ENCODE results near the gene PLPP4. TPM values are rescaled to one million over a fixed set of nuclear protein-coding genes. Genes with fewer than 3 reads are reported as not detected.
"Not testable (repeated sequence)": the region's sequence is repeated elsewhere in the genome, so short reads cannot be mapped to it uniquely, and the experiment has no call there.

The PLPP4 gene
- total RNA-seq, 2 donors from 2014 or later: not detected

GRCh38 chr10:120483651-120484301, 26.7 kb downstream of the PLPP4 start:
- H3K36me3 Mint-ChIP-seq: peaks cover 9% of the 10 kb centered on the region
- peaks cover 7% of the 10 kb centered on the region for H3K9me3 Mint-ChIP-seq
- H3K4me1 Mint-ChIP-seq (ENCODE audit: low read depth in 2 of 2): no peaks in the 10 kb centered on the region
- peaks cover 15 to 22% of the 10 kb centered on the region in 2 donors for H3K27me3 Mint-ChIP-seq
- no peak overlapping the region for H3K4me3 Mint-ChIP-seq
- H3K27ac Mint-ChIP-seq: no peak overlapping the region
- DNase-seq (ENCODE audit: low spot score) (no peak), ATAC-seq (no peak)

DNA sequence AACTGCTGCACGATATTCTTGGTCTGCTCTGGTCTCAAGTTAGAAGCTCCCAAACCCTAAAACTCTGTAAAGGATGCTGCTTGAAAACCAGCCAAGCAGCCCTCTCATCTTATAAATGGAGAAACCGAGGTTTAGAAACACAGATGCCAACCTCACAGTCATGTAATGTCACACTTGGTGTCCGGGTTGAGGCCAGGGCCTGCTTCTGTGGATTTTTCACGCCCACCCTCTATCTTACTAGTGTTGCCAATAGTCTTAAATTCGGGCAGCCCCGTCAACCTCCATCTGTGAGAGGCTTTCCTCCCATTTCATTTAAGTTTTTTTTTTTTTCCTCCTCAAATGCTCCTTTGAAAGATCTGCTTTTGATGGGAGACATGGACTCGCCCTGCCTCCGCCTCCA, 28.9 kb downstream of the PLPP4 start:
- DNase-seq (ENCODE audit: low spot score): no peak
- no peak for ATAC-seq
- Mint-ChIP-seq H3K36me3 (peaks cover 9% of the 10 kb centered on the region), H3K9me3 (peaks cover 7% of the 10 kb centered on the region), H3K4me3 (no peak overlapping the region), H3K4me1 (ENCODE audit: low read depth in 2 of 2) (no peaks in the 10 kb centered on the region), H3K27ac (no peak overlapping the region), H3K27me3 (peaks cover 8 to 17% of the 10 kb centered on the region in 2 donors)

DNA sequence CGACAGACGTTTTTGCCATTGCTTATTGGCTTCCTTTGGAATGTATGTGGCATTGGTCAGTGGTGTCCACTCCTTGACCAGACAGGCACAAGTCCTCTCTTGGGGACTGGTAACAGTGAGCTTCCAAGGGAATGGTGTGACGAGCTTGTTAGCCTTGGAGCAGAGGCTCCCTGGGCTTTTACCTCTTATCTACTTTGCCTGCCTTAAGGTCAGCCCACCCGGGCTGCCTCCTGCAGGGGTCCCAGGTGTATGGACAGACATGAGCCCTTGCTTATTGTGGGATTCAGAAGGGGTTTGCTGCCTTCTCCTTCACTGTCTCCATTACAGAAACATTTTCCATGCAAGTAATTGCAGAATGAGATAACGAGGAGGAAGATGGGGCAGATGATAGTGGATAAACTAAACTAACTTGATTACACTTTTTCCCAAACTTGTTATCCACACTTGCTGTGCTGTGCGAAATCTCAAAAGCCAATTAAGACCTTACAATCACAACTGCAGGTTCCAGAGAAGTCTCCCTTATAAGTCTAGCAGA, 29.7 kb downstream of the PLPP4 start:
- DNase-seq (ENCODE audit: low spot score): no peak
- peaks cover 7% of the 10 kb centered on the region for H3K36me3 Mint-ChIP-seq
- ATAC-seq: no peak

DNA sequence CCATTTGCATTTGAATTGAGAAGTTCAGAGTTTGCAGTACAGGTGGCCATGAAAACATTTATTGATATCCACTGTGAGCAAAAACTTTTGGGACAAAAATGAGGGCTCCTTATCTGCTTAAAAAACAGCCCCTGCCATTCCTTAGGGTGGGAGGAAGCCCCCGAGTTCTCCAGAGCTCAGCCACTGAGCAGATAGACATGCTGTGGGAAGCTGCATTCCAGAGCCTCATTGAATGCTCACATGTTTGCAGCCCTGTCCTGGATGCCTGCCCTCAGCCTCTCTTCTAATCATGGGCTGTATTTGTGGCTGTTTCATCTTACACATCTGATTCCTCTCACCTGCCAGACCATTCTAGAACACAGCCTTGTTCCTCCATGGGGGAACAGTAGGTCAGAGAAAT, 33.3 kb downstream of the PLPP4 start:
- Mint-ChIP-seq H3K36me3 (no peaks in the 10 kb centered on the region), H3K27me3 (peaks cover 15 to 17% of the 10 kb centered on the region in 2 donors), H3K9me3 (no peaks in the 10 kb centered on the region), H3K27ac (no peak overlapping the region), H3K4me1 (ENCODE audit: low read depth in 2 of 2) (no peaks in the 10 kb centered on the region), H3K4me3 (no peak overlapping the region)
- DNase-seq (ENCODE audit: low spot score) (no peak), ATAC-seq (no peak)

More for the DNA sequence above, 29.7 kb downstream of the PLPP4 start:
- H3K4me1 Mint-ChIP-seq (ENCODE audit: low read depth in 2 of 2): no peaks in the 10 kb centered on the region
- no peak overlapping the region for H3K4me3 Mint-ChIP-seq
- H3K27me3 Mint-ChIP-seq: peaks cover 15 to 22% of the 10 kb centered on the region in 2 donors
- no peak overlapping the region for H3K27ac Mint-ChIP-seq
- peaks cover 7% of the 10 kb centered on the region for H3K9me3 Mint-ChIP-seq

DNA sequence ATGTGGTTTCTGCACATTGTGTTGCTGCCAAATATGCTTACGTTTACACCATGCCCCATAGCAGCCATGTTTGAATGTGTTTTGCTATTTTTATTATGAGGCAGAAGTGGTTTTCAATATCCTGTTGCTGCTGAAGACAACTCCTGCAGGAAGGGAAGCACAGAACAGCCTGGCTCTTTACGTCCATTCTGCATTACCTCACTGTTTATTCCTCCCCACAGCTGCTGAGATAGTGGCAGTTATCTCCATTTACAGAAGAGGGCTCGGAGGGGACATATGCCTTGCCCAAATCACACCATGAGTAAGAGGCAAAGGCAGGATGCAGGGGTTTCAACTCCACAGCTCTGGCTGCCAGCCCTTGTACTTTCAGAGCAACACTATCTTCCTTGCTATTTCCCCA, 35.3 kb downstream of the PLPP4 start:
- DNase-seq (ENCODE audit: low spot score) (no peak), ATAC-seq (no peak)
- H3K36me3 Mint-ChIP-seq: no peaks in the 10 kb centered on the region
- no peaks in the 10 kb centered on the region for H3K9me3 Mint-ChIP-seq
- no peak overlapping the region for H3K4me3 Mint-ChIP-seq
- H3K27me3 Mint-ChIP-seq: peaks cover 13 to 18% of the 10 kb centered on the region in 2 donors
- H3K27ac Mint-ChIP-seq: no peak overlapping the region
- no peaks in the 10 kb centered on the region for H3K4me1 Mint-ChIP-seq (ENCODE audit: low read depth in 2 of 2)

GRCh38 chr10:120493411-120494312, 36.6 kb downstream of the PLPP4 start:
- H3K27me3 Mint-ChIP-seq: peaks cover 7 to 10% of the 10 kb centered on the region in 2 donors
- H3K9me3 Mint-ChIP-seq: no peaks in the 10 kb centered on the region
- no peak for ATAC-seq
- no peak overlapping the region for H3K27ac Mint-ChIP-seq
- DNase-seq (ENCODE audit: low spot score): no peak
- no peaks in the 10 kb centered on the region for H3K4me1 Mint-ChIP-seq (ENCODE audit: low read depth in 2 of 2)
- no peaks in the 10 kb centered on the region for H3K36me3 Mint-ChIP-seq
- H3K4me3 Mint-ChIP-seq: no peak overlapping the region

DNA sequence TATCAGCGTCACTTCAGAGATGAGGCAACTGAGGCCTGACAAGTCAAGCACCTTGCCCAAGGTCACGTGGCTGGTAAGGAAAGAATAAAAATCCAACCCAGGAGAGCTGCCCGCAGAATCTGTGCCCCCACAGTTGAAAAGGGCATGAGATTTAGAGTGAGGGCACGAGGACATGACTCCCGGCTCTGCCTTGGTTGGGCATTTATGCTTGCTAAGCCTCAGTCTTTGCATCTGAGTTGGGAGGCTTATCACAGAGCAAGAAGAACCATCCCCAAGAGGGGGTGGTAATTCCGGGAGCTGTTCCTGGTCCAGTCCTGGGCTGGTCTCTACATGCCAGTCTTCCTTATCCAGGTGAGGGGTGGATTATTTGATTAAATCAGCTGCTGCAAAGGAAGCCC, 37.3 kb downstream of the PLPP4 start:
- ATAC-seq (no peak), DNase-seq (ENCODE audit: low spot score) (no peak)
- Mint-ChIP-seq H3K36me3 (no peaks in the 10 kb centered on the region), H3K4me1 (ENCODE audit: low read depth in 2 of 2) (no peaks in the 10 kb centered on the region), H3K9me3 (no peaks in the 10 kb centered on the region), H3K27ac (no peak overlapping the region), H3K4me3 (no peak overlapping the region), H3K27me3 (peaks cover 7 to 10% of the 10 kb centered on the region in 2 donors)

DNA sequence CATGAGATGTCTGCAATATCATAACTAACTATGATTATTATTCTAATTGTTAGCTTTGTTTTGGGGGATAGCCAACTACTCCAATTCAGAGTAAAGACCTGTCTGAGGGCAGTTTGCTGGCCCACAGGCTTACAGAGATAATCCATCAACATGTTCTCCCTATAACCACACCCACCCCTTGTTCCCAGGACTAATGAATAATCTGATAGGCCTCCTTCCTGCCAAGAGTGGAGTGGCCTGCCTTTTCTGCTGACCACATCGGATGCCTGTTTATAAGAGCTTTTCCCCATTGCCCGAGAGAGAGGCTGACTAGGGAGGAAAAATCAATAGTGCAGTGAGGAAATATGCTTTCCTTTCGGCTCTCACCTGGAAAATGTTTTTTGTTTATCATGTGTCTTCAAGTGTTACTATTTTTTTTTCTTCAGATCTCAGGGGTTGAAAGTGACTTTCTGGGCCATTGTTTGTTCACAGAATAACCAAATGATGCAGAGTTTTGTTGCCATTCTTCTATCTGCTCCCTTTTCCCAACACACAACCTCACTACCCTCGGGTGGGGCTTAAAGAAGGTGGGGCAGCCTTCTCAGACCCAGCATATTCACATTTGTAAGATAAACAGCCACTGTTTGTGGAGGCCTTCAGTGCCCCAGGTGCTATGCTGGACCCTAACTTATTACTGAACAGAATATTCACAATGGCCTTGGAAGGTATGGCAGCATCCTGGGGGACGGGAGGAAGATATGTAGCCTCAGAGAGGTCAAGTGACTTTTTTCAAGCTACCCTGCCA, 38.4 kb downstream of the PLPP4 start:
- no peaks in the 10 kb centered on the region for H3K9me3 Mint-ChIP-seq
- DNase-seq (ENCODE audit: low spot score): no peak
- H3K27me3 Mint-ChIP-seq: peaks cover 14 to 15% of the 10 kb centered on the region in 2 donors
- no peaks in the 10 kb centered on the region for H3K36me3 Mint-ChIP-seq
- H3K27ac Mint-ChIP-seq: no peak overlapping the region
- ATAC-seq: no peak
- H3K4me3 Mint-ChIP-seq: no peak overlapping the region
- no peaks in the 10 kb centered on the region for H3K4me1 Mint-ChIP-seq (ENCODE audit: low read depth in 2 of 2)

GRCh38 chr10:120499883-120500282, 42.9 kb downstream of the PLPP4 start:
- H3K27me3 Mint-ChIP-seq: peaks cover 23 to 29% of the 10 kb centered on the region in 2 donors
- DNase-seq (ENCODE audit: low spot score): no peak
- H3K9me3 Mint-ChIP-seq: no peaks in the 10 kb centered on the region
- no peaks in the 10 kb centered on the region for H3K4me1 Mint-ChIP-seq (ENCODE audit: low read depth in 2 of 2)
- H3K27ac Mint-ChIP-seq: no peak overlapping the region
- no peak for ATAC-seq
- H3K36me3 Mint-ChIP-seq: no peaks in the 10 kb centered on the region
- no peak overlapping the region for H3K4me3 Mint-ChIP-seq

GRCh38 chr10:120503689-120504088, 46.7 kb downstream of the PLPP4 start:
- no peaks in the 10 kb centered on the region for H3K36me3 Mint-ChIP-seq
- peaks cover 0 to 4% of the 10 kb centered on the region in 2 donors for H3K4me1 Mint-ChIP-seq (ENCODE audit: low read depth in 2 of 2)
- ATAC-seq (no peak), DNase-seq (ENCODE audit: low spot score) (no peak)
- no peak overlapping the region for H3K4me3 Mint-ChIP-seq
- no peak overlapping the region for H3K27ac Mint-ChIP-seq
- peaks cover 25 to 32% of the 10 kb centered on the region in 2 donors for H3K27me3 Mint-ChIP-seq
- no peaks in the 10 kb centered on the region for H3K9me3 Mint-ChIP-seq

DNA sequence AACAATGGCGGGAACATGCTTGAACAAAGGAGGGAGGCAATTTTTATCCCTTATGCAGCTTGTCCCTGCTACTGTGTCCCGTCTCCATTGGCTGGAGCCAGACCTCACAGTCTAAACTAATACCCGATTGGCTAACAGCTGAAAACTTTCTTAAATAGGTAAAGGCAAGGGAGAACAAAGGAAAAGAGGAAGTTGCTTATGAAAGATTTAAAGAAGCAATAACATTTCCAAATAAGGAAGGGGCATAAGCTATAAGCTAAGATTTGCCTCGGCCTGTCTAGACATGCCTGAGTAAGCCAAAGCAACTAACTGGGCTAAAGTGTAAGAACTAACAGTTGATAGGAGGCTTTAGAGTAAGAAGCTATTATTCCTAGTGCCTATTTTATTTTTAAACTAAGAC, 47.2 kb downstream of the PLPP4 start:
- H3K36me3 Mint-ChIP-seq; H3K9me3 Mint-ChIP-seq; DNase-seq (ENCODE audit: low spot score); H3K4me3 Mint-ChIP-seq; H3K4me1 Mint-ChIP-seq (ENCODE audit: low read depth in 2 of 2); H3K27ac Mint-ChIP-seq; ATAC-seq: not testable (repeated sequence)
- H3K27me3 Mint-ChIP-seq: peaks cover 25 to 32% of the 10 kb centered on the region in 2 donors

- H3K27ac Mint-ChIP-seq: no peak overlapping the region
- H3K9me3 Mint-ChIP-seq: no peaks in the 10 kb centered on the region
- no peaks in the 10 kb centered on the region for H3K36me3 Mint-ChIP-seq
- peaks cover 0 to 4% of the 10 kb centered on the region in 2 donors for H3K4me1 Mint-ChIP-seq (ENCODE audit: low read depth in 2 of 2)
- no peak overlapping the region for H3K4me3 Mint-ChIP-seq
- DNase-seq (ENCODE audit: low spot score) (no peak), ATAC-seq (no peak)
- H3K27me3 Mint-ChIP-seq: peaks cover 21 to 27% of the 10 kb centered on the region in 2 donors
Observed at GRCh38 chr10:120505056-120505455, 48.0 kb downstream of the PLPP4 start.

GRCh38 chr10:120505866-120506265, 48.8 kb downstream of the PLPP4 start:
- H3K27ac Mint-ChIP-seq: no peak overlapping the region
- peaks cover 0 to 4% of the 10 kb centered on the region in 2 donors for H3K4me1 Mint-ChIP-seq (ENCODE audit: low read depth in 2 of 2)
- H3K9me3 Mint-ChIP-seq: no peaks in the 10 kb centered on the region
- H3K36me3 Mint-ChIP-seq: no peaks in the 10 kb centered on the region
- peaks cover 27 to 33% of the 10 kb centered on the region in 2 donors for H3K27me3 Mint-ChIP-seq
- no peak overlapping the region for H3K4me3 Mint-ChIP-seq
- no peak for DNase-seq (ENCODE audit: low spot score)
- no peak for ATAC-seq
